ENCODE measurements around the gene CHKA.

GRCh38 chr11:68011051-68011943 lies 109.9 kb downstream of the CHKA start:
- no peak for TF ChIP-seq POLR2AphosphoS5 (IDR thresholded peaks at IDR 0.05; ENCODE audit: low read depth)
- no peak for TF ChIP-seq CTCF (conservative IDR thresholded peaks at IDR 0.05; ENCODE audit: low read depth in 2 of 2)
- no peak for TF ChIP-seq ETS1 (IDR thresholded peaks at IDR 0.05)
